ENCODE results near the gene KRTAP6-2.

KRTAP6-2 gene

DNA sequence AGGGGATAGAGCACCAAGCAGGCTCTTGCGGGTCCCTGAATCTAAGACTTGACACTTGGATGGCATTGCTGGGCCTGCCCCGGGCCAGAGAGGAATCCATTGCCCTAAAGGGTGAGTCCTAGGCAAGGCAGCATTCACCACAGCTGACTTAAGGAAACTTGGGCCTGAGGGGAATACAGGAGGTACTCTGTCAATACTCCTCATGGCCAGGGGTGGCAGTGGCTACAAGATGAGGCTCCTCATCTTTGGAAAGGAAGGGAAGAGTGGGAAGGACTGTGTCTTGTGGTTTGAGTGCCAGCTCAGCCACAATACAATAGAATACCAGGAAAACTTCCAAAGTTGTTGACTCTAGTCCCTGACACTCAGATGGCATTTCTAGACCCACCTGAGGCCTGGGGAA is 7.3 kb upstream of the KRTAP6-2 start:
- Mint-ChIP-seq H3K9me3 (peaks cover 9% of the 10 kb centered on the region), H3K36me3 (no peaks in the 10 kb centered on the region), H3K4me1 (no peaks in the 10 kb centered on the region), H3K27ac (no peak overlapping the region), H3K4me3 (no peak overlapping the region), H3K27me3 (no peaks in the 10 kb centered on the region)
- CTCF ChIA-PET: no interaction called here
- no peak for DNase-seq

DNA sequence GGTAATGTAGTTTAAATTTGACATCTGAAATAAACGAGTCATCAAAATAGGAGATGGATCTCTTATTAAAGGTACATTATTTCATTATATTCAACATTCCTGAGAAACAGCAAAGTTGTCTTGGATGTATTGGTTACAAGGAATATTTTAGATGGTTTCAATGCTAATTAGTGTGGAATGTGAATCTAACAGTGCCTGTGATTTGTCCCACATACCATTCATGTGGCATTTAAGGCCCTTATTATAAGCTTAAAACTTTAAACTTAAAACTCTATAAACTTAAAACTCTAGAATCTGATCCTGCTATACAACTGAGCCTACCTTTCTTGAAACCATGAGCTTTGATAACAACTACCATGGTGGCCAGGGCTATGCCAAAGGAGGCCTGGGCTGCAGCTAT is 2.1 kb upstream of the KRTAP6-2 start, which contains the start of gene KRTAP22-1:
KRTAP22-1 (plus strand) TSS at position 301 of the 400 bp plus-strand sequence.
- DNase-seq: no peak
- Mint-ChIP-seq H3K36me3 (no peaks in the 10 kb centered on the region), H3K4me3 (no peak within 1 kb of the TSS), H3K27ac (no peak within 1 kb of the TSS), H3K27me3 (no peaks in the 10 kb centered on the region), H3K9me3 (peaks cover 6% of the 10 kb centered on the region), H3K4me1 (no peaks in the 10 kb centered on the region)
- CTCF ChIA-PET: no interaction called here

DNA sequence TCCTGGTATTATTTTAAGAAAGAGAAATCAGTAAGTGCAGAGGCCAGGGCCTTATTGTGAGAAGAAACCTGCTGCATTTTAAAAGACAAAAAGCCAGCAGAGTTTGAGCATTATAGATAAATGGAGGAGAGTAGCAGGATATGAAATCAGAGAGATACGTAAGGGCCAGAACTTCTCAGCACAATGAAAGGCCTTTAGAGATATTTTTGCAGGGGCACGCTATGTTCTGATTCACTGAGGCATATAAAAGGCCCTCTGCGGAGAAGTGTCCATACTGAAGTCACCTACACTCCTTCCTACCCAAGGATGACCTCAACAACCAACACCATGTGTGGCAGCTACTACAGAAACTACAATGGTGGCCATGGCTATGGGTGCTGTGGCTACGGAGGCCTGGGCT is 6.6 kb downstream of the KRTAP6-2 start, which contains the start of gene KRTAP6-3:
KRTAP6-3 (plus strand) TSS at position 301 of the 400 bp plus-strand sequence; CDS start at position 307, 6 bp downstream.
- CTCF ChIA-PET: no interaction called here
- Mint-ChIP-seq H3K4me3 (no peak within 1 kb of the TSS), H3K27me3 (no peaks in the 10 kb centered on the region), H3K4me1 (no peaks in the 10 kb centered on the region), H3K36me3 (no peaks in the 10 kb centered on the region), H3K9me3 (no peaks in the 10 kb centered on the region), H3K27ac (no peak within 1 kb of the TSS)
- DNase-seq: no peak

DNA sequence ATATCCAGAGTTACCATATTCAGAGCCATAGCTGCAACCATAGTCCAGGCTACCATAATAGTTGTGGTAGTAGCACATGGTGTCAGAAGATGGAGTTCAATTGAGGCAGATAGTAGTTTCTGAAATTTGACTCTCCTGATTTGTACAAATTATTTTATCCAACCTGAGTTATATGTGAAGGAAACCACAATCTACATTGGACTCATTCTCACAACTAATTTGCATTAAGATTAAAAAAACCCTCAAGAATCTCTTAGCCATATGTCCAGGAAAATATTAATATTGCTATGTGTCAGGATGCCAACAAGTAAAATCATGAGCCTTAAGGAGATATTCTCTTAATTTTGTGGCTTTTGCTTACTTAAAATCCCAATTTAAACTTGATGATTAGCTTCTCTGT is 8.4 kb downstream of the KRTAP6-2 start, which contains the start of gene KRTAP22-2:
KRTAP22-2 (minus strand) TSS at position 101 of the 400 bp plus-strand sequence.
- no peak for DNase-seq
- Mint-ChIP-seq H3K27ac (no peak within 1 kb of the TSS), H3K4me3 (no peak within 1 kb of the TSS), H3K9me3 (no peaks in the 10 kb centered on the region), H3K27me3 (no peaks in the 10 kb centered on the region), H3K36me3 (no peaks in the 10 kb centered on the region), H3K4me1 (no peaks in the 10 kb centered on the region)
- CTCF ChIA-PET: no interaction called here

DNA sequence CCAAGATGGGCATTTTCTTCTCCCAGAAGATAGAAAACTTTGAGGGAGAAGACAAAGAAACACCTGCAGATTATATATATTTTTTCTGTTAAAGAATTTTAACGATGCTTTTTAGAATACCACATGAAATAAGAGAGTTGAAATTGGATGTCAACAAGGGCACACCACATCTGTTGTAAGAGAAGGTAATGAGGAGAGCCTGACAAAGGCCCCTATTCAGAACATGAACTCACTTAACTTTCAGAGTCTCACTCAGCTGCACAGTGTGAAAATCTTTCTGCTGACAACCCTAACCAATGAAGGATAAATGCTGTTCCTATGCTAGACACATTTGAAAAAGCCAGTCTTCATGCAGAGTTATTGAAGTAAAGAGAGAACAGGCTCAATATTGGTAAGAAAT is 15.8 kb downstream of the KRTAP6-2 start:
- Mint-ChIP-seq H3K4me1 (no peaks in the 10 kb centered on the region), H3K4me3 (no peak overlapping the region), H3K27ac (no peak overlapping the region), H3K36me3 (no peaks in the 10 kb centered on the region), H3K9me3 (no peaks in the 10 kb centered on the region), H3K27me3 (no peaks in the 10 kb centered on the region)
- CTCF ChIA-PET: no interaction called here
- DNase-seq: no peak

DNA sequence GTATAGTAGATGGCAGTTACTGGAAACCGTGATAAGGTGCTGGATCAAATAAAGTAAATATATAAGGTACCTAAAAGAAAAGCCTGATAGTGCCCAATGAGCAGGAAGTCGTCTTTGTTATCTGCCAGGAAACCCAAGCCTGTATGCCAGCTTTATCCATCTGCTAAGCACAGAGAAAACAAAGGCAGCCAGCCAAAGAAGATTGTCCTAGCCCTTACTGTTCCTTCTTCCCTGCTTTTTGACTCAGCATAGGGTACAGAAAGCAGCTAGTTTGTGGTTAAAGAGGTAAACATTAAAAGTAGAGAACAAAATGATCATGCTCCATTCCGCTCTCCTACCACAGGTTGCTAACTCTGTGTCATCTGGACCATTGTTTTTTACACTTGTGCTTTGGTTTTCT is 18.6 kb downstream of the KRTAP6-2 start:
- Mint-ChIP-seq H3K36me3 (no peaks in the 10 kb centered on the region), H3K27me3 (no peaks in the 10 kb centered on the region), H3K27ac (no peak overlapping the region), H3K9me3 (no peaks in the 10 kb centered on the region), H3K4me3 (no peak overlapping the region), H3K4me1 (no peaks in the 10 kb centered on the region)
- CTCF ChIA-PET: no interaction called here
- no peak for DNase-seq

DNA sequence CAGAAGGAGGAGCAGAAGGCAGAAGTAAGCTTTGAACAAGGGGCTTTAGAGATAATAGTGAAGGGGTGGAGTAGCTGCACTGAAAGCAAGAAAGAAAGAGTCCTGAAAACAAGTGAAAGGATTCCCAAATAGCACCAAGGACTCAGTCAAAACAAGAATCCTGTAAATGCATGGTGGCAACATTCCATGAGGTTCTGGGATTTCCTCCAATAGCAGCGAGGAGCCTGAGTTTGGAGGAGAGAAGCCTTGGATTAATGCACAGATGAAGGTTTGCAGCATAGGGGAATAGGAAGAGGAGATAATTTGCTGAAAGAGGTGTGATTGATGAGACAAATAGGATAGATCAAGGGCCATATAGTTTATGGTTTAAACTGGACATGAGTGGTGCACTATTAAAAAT is 19.4 kb downstream of the KRTAP6-2 start:
- no peaks in the 10 kb centered on the region for H3K27me3 Mint-ChIP-seq
- CTCF ChIA-PET: no interaction called here
- no peak for DNase-seq

DNA sequence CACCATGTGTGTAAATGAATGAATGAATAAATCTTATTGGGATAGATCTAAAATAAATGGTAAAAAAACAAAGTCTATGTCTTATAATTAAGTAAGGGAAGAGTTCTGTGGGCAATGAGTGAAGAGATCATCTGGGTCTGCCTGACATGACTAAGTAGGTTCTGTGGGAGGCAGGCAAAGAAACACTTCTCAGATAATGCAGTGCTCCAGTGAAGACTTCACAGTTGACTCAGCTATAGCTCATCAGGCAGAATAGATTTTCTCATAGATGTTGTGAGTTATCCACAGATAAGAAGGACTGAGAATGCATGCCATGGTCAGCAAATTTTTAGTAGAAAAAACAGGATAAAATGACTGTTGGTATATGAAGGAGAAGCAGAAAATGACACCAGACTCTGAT is 20.9 kb downstream of the KRTAP6-2 start:
- Mint-ChIP-seq H3K36me3 (no peaks in the 10 kb centered on the region), H3K27me3 (no peaks in the 10 kb centered on the region), H3K4me3 (no peak overlapping the region), H3K9me3 (no peaks in the 10 kb centered on the region), H3K4me1 (no peaks in the 10 kb centered on the region), H3K27ac (no peak overlapping the region)
- CTCF ChIA-PET: no interaction called here
- DNase-seq: no peak

More for the DNA sequence above, 19.4 kb downstream of the KRTAP6-2 start:
- H3K4me3 Mint-ChIP-seq: no peak overlapping the region
- H3K4me1 Mint-ChIP-seq: no peaks in the 10 kb centered on the region
- H3K27ac Mint-ChIP-seq: no peak overlapping the region
- H3K36me3 Mint-ChIP-seq: no peaks in the 10 kb centered on the region
- no peaks in the 10 kb centered on the region for H3K9me3 Mint-ChIP-seq

DNA sequence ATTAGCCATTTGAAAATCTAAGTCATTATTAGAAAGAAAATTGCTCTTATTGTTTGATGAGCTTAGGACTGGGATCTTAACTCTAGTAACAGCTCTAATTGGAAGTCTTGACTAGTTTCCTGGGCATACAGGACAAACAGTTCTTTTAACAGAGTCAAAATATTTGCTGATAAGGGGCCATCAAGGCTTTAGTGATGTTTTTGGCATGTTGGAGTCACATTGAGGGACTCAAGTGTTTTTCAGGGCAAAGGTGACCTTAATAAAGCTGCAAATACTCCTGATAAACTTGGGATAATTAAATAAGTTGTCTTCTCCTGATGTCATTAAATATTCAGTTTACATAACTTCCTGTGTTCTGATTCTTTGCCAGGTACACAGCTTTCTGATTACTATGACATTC is 31.1 kb downstream of the KRTAP6-2 start:
- H3K4me3 Mint-ChIP-seq: no peak overlapping the region
- CTCF ChIA-PET: interaction anchor here (0.7 kb wide), 1 partner anchor 122 kb away, joined by 3 read pairs; no protein-coding TSS in a partner anchor
- H3K36me3 Mint-ChIP-seq: no peaks in the 10 kb centered on the region
- no peaks in the 10 kb centered on the region for H3K9me3 Mint-ChIP-seq
- H3K27ac Mint-ChIP-seq: no peak overlapping the region
- no peaks in the 10 kb centered on the region for H3K27me3 Mint-ChIP-seq
- DNase-seq: no peak
- no peaks in the 10 kb centered on the region for H3K4me1 Mint-ChIP-seq

DNA sequence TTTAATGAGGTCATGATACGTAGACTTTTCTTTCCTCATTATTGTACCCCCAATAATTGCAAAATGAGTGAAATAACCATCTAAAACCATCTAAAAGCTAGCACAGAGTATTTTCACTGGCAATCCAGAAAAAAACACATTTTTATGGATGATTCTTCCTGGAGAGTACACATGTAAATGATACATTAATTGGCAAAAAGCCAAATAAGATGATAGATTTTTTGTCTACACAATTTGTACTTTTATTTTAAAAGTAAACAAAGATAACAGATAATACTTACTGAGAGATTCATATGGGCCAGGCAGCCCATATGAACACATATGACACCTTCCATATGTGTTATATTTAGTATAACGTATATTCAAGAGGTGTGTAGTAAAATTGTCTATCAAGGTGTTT is 35.1 kb downstream of the KRTAP6-2 start:
- Mint-ChIP-seq H3K27ac (no peak overlapping the region), H3K4me3 (no peak overlapping the region), H3K4me1 (no peaks in the 10 kb centered on the region), H3K27me3 (no peaks in the 10 kb centered on the region), H3K36me3 (no peaks in the 10 kb centered on the region), H3K9me3 (no peaks in the 10 kb centered on the region)
- no peak for DNase-seq
- CTCF ChIA-PET: no interaction called here

DNA sequence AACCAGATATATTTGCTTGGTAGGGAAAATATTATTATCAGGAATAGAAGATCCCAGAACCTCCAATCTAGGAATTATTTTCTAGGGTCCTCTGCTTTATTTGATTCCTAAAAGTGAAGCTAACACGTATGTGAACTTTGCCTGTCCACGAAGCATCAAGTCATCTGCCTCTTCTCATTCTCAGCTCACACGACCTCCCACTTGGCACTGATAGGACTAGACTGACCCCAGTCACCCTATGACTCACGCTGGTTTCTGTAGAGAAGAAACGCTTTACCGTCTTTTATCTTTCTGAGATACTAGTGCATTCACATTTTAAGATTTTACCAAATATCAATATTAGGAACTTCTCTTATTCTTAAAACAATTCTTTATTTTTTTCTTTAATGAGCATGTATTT is 35.6 kb downstream of the KRTAP6-2 start:
- H3K36me3 Mint-ChIP-seq: no peaks in the 10 kb centered on the region
- DNase-seq: no peak
- no peak overlapping the region for H3K27ac Mint-ChIP-seq
- H3K4me3 Mint-ChIP-seq: no peak overlapping the region
- H3K27me3 Mint-ChIP-seq: no peaks in the 10 kb centered on the region
- no peaks in the 10 kb centered on the region for H3K9me3 Mint-ChIP-seq
- H3K4me1 Mint-ChIP-seq: no peaks in the 10 kb centered on the region
- CTCF ChIA-PET: no interaction called here

DNA sequence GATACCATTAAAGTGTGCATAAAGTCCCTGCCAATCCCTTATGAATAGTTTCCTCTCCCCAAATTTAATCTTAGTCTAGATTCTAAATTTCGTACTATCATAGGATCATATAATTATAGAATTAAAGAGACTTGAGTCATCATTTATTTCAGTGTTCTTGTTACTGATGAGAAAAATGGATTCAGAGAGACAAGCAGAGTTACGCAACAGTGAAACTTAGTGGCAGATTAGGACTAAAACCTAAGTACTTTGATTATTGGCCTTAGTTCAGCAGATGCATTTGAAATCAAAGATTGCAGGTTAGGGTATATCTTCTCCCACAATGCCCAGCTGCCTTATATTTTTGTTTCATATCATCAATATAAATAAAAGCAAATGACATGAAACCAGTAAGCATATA is 36.7 kb downstream of the KRTAP6-2 start:
- H3K4me1 Mint-ChIP-seq: no peaks in the 10 kb centered on the region

DNA sequence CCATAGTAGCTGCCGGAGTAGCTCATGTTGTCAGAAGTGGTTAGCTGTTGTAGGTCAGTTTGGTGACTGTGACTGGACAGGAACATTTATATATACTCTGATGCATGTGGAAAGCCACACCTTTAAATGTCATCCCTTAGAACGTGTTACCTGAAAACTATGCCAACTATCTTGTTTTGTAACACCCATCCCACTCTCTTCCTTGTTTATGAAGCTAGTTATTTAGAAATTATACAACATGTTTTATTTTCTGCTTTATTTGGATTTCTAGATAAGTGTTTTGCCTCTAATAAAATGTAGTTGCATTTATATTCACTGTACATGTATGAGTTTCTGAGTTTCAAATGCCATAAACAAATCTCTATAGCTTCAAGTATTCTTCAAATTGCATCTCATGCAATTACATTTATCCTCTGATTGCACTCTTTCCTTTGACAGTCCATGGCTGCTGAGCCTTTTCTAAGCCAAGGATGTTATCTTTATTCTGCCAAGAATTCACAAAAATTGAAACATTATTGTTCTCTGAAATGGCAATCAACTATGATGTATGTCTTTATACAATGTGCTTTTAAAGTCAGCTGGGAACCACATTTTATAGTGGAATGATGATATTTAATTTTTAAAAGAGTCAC is 37.3 kb downstream of the KRTAP6-2 start, which contains the start of gene KRTAP19-7:
KRTAP19-7 (minus strand) TSS at position 51 of the 632 bp plus-strand sequence; CDS start at position 26, 25 bp downstream.
- Mint-ChIP-seq H3K27me3 (no peaks in the 10 kb centered on the region), H3K4me1 (no peaks in the 10 kb centered on the region), H3K36me3 (no peaks in the 10 kb centered on the region), H3K27ac (no peak within 1 kb of the TSS), H3K4me3 (no peak within 1 kb of the TSS), H3K9me3 (no peaks in the 10 kb centered on the region)
- DNase-seq: no peak
- CTCF ChIA-PET: no interaction called here

More for the DNA sequence above, 36.7 kb downstream of the KRTAP6-2 start:
- Mint-ChIP-seq H3K36me3 (no peaks in the 10 kb centered on the region), H3K9me3 (no peaks in the 10 kb centered on the region), H3K27me3 (no peaks in the 10 kb centered on the region), H3K4me3 (no peak overlapping the region), H3K27ac (no peak overlapping the region)
- CTCF ChIA-PET: no interaction called here
- DNase-seq: no peak

DNA sequence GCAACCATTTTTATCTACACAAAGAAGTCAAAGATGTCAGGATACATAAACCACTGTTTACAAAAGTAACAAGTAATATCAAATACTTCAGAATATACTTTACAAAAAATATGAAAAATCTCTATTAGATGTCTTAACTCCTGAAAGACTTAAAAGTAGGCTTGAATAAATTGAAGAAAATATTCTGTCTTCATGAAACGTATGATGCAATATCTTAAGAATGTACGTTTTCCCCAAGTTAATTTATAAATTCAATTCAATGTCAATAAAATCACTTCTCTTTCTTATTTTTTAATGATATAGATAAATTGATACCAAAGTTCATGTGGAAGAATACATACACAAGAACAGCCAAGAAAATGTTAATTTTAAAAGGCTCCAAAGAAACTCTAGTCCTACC is 43.6 kb downstream of the KRTAP6-2 start:
- CTCF ChIA-PET: no interaction called here
- H3K9me3 Mint-ChIP-seq: no peaks in the 10 kb centered on the region

DNA sequence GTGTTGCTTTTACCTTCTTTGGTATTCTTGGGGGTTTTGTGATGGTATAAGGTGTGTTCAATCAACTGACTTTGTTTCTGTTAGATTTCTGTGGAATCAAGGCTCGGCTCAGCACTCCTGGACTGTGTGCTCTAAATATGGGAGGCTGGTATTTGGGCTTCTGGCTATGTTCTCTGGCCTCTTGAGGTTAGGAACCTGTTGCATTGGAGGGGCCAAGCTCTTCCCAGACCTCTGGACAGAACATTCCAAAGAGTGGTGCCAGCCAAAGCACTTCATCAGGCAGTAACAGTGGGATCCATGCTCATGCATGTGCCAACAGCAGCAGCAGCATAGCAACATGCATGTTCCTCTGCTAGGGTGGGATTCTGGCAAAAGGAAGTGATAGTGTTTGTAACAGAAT is 45.9 kb downstream of the KRTAP6-2 start:
- Mint-ChIP-seq H3K4me3 (no peak overlapping the region), H3K27ac (no peak overlapping the region), H3K36me3 (no peaks in the 10 kb centered on the region), H3K27me3 (no peaks in the 10 kb centered on the region), H3K9me3 (no peaks in the 10 kb centered on the region), H3K4me1 (no peaks in the 10 kb centered on the region)
- no peak for DNase-seq
- CTCF ChIA-PET: no interaction called here

More for the DNA sequence above, 43.6 kb downstream of the KRTAP6-2 start:
- H3K36me3 Mint-ChIP-seq: no peaks in the 10 kb centered on the region
- H3K4me3 Mint-ChIP-seq: no peak overlapping the region
- no peaks in the 10 kb centered on the region for H3K27me3 Mint-ChIP-seq
- no peak for DNase-seq
- H3K27ac Mint-ChIP-seq: no peak overlapping the region
- no peaks in the 10 kb centered on the region for H3K4me1 Mint-ChIP-seq
